ENCODE measurements around the gene OR52N1. TPM values are rescaled to one million over a fixed set of nuclear protein-coding genes. Genes with fewer than 3 reads are reported as not detected.
A peak's percentile ranks its signal among the peaks of the same experiment; 100 is the strongest.

Gene OR52N1
- total and polyA plus RNA-seq, 8 donors: not detected

DNA sequence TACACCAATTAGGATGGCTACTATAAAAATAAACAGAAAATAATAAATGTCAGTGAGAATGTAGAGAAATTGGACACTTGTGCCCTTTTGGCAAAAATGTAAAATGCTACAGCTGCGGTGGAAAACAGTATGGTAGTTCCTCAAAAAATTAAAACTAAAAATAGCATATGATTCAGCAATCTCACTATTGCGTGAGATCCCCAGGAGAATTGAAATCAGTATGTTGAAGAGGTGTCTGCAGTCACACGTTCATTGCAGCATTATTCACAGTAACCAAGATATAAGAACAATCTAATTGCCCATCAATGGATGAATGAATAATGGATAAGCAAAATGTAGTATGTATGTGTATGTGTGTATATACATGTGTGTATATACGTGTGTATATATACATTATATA lies 24.5 kb upstream of the OR52N1 start:
- no peak overlapping the region for H3K4me3 ChIP-seq
- H3K9me3 ChIP-seq: no peaks in the 10 kb centered on the region
- DNase-seq (no peak), ATAC-seq (no peak)
- TF ChIP-seq, protein P1, sequence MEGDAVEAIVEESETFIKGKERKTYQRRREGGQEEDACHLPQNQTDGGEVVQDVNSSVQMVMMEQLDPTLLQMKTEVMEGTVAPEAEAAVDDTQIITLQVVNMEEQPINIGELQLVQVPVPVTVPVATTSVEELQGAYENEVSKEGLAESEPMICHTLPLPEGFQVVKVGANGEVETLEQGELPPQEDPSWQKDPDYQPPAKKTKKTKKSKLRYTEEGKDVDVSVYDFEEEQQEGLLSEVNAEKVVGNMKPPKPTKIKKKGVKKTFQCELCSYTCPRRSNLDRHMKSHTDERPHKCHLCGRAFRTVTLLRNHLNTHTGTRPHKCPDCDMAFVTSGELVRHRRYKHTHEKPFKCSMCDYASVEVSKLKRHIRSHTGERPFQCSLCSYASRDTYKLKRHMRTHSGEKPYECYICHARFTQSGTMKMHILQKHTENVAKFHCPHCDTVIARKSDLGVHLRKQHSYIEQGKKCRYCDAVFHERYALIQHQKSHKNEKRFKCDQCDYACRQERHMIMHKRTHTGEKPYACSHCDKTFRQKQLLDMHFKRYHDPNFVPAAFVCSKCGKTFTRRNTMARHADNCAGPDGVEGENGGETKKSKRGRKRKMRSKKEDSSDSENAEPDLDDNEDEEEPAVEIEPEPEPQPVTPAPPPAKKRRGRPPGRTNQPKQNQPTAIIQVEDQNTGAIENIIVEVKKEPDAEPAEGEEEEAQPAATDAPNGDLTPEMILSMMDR (IDR thresholded peaks at IDR 0.05): no peak
- peak overlapping the region in 1 of 2 donors; percentile 20 for H3K27ac ChIP-seq
- peaks cover 0 to 7% of the 10 kb centered on the region in 2 donors for H3K4me1 ChIP-seq
- intact Hi-C loops (cut with DNase I): no loop called here
- no peaks in the 10 kb centered on the region for H3K36me3 ChIP-seq
- H3K27me3 ChIP-seq: no peaks in the 10 kb centered on the region

DNA sequence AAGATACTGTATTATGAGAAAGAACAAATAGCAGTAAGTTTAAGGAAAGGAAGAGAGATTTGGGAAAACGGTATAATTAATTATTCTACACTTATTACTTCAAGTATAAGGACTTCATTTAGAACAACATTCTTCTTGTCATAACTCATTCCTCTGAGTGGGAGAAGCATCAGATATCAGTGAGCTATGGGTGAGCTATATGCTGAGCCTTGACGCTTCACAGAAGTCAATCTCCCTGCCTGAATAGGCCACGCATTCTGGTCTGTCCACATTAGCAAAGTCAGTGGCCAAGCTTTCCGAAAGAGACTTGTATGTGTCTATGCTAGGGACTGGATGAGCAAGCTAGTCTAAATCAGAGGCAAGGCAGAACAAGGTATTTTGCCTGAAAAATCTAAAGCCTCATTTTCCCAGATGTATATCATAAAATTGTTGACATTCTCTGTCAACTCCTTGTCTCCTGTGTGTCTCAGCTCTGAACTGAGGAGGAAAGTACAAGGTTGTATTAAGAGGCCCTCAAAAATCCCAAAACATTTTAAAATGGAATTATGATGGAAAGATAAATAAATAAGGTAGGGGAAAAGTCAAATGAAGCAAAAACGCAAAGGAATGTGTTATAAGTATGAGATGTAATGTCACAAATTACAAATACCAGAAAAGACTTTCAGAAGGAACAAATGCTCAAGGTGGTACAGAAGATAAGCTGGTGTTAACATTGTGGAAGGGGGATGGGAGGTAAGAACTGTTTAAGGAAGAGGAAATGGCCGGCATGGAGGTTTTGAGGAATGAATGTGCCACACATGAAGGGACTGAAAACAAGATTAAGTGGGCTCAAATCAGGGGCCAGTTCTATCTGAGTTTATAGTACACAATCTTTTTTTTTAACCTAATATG lies 19.1 kb upstream of the OR52N1 start:
- ATAC-seq (no peak), DNase-seq (no peak)
- TF ChIP-seq, protein P1 (IDR thresholded peaks at IDR 0.05): no peak
- Histone ChIP-seq H3K27ac (no peak overlapping the region), H3K9me3 (no peaks in the 10 kb centered on the region), H3K36me3 (no peaks in the 10 kb centered on the region), H3K27me3 (no peaks in the 10 kb centered on the region), H3K4me1 (peaks cover 0 to 13% of the 10 kb centered on the region in 2 donors), H3K4me3 (no peak overlapping the region)
- intact Hi-C loops (cut with DNase I): loop anchor here in 1 of 2 donors (5.0 kb wide), 1 partner anchor 333 kb away; no protein-coding TSS in a partner anchor

DNA sequence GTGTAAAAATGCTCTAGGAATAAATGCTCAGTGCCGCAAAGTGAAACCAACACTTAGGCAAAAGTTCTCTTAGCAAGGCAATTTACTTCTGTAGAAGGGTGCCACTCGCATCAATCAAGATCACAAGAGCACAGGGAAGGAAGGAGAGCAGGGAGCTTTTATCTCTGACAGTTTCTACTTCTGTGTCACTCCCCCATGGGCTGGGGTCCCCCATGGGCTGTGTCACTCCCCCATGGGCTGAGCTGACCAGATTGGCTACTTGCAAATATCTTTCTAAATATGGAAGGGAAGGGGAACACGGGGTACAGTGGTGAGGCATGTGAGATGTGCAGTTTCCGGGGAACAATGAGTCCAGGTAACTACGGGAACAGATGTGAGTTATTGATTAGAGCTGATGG lies 18.1 kb upstream of the OR52N1 start:
- no peaks in the 10 kb centered on the region for H3K27me3 ChIP-seq
- H3K36me3 ChIP-seq: no peaks in the 10 kb centered on the region
- ATAC-seq (peak; percentile 71), DNase-seq (peak in 1 of 4 donors; percentile 26)
- TF ChIP-seq, protein P1 (IDR thresholded peaks at IDR 0.05): no peak
- H3K4me1 ChIP-seq: peaks cover 0 to 13% of the 10 kb centered on the region in 2 donors
- no peak overlapping the region for H3K27ac ChIP-seq
- H3K4me3 ChIP-seq: peak overlapping the region; percentile 35 to 51
- peaks cover 0 to under 1% of the 10 kb centered on the region in 2 donors for H3K9me3 ChIP-seq
- intact Hi-C loops (cut with DNase I): loop anchor here in 1 of 2 donors (5.0 kb wide), 1 partner anchor 332 kb away; no protein-coding TSS in a partner anchor

DNA sequence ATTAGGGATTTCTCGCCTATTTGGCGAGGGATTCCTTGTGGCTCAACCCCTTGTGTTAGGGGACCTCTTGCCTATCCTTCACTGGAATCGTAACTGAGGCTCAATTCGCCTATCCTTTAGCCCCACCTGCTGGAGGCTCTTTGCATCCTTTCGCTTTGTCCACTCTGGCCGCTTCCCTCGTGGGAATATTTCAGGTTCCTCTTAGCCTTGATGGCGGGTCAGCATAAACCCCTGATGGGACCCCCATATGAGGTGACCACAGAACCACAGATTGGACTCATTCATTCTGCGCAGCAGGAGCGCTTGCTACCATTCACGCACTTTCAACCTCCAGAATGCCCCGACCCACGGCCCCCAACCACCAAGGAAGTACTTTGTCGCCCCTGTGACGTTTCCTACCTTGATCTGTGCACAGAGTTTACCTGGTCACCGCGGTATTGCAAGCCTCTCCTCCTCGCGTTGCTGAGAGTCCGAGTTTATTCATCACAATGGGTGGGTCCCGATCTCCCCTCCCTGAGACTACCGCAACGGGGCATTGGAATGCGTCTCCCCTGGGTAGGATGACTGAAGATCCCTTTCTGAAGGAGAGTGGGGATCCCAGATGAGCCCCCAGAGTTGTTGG lies 17.5 kb upstream of the OR52N1 start, which contains the start of gene OR52N2:
OR52N2 (plus strand) TSS at position 425 of the 622 bp plus-strand sequence. CDS start 11,412 bp downstream, outside the sequence.
- DNase-seq: peak; percentile 53 to 80 (median 73)
- peaks cover 0 to 13% of the 10 kb centered on the region in 2 donors for H3K4me1 ChIP-seq
- H3K27ac ChIP-seq: no peak within 1 kb of the TSS
- H3K9me3 ChIP-seq: peaks cover 0 to 5% of the 10 kb centered on the region in 2 donors
- TF ChIP-seq, protein P1 (IDR thresholded peaks at IDR 0.05): peak; percentile 85 to 91
- peak within 1 kb of the TSS; percentile 35 to 51 for H3K4me3 ChIP-seq
- H3K27me3 ChIP-seq: no peaks in the 10 kb centered on the region
- peak; percentile 100 for ATAC-seq
- intact Hi-C loops (cut with DNase I): loop anchor here in 1 of 2 donors (5.0 kb wide), 1 partner anchor 331 kb away; no protein-coding TSS in a partner anchor
- H3K36me3 ChIP-seq: no peaks in the 10 kb centered on the region

Data from left lung (tissue), 10 donors.